ENCODE results near the gene CRNKL1.

CRNKL1 gene

GRCh38 chr20:20003031-20003954, 49.0 kb downstream of the CRNKL1 start:
- Histone ChIP-seq H3K27me3 (ENCODE audit: low read depth, low read length) (no peaks in the 10 kb centered on the region), H3K27ac (ENCODE audit: low read length) (peak overlapping the region; percentile 76), H3K36me3 (ENCODE audit: control insufficient read depth in 1 of 2, insufficient read depth in 2 of 2, low read length in 2 of 2) (peaks cover 26 to 29% of the 10 kb centered on the region in 2 donors), H3K4me1 (ENCODE audit: control insufficient read depth in 1 of 2, insufficient read depth in 2 of 2, low read length in 2 of 2) (peaks cover 4 to 16% of the 10 kb centered on the region in 2 donors), H3K9me3 (ENCODE audit: control insufficient read depth in 1 of 2, low read length in 2 of 2) (no peaks in the 10 kb centered on the region), H3K4me3 (ENCODE audit: low read depth in 1 of 2, low read length in 2 of 2) (peak overlapping the region; percentile 12 to 32)

GRCh38 chr20:20002101-20002998, 49.9 kb downstream of the CRNKL1 start:
- H3K27me3 ChIP-seq (ENCODE audit: low read depth, low read length), result no peaks in the 10 kb centered on the region
- H3K4me3 ChIP-seq (ENCODE audit: low read depth in 1 of 2, low read length in 2 of 2), result no peak overlapping the region
- H3K9me3 ChIP-seq (ENCODE audit: control insufficient read depth in 1 of 2, low read length in 2 of 2), result no peaks in the 10 kb centered on the region
- peak overlapping the region; percentile 5 for H3K27ac ChIP-seq (ENCODE audit: low read length)
- H3K36me3 ChIP-seq (ENCODE audit: control insufficient read depth in 1 of 2, insufficient read depth in 2 of 2, low read length in 2 of 2), result peaks cover 28 to 29% of the 10 kb centered on the region in 2 donors
- peaks cover 4 to 16% of the 10 kb centered on the region in 2 donors for H3K4me1 ChIP-seq (ENCODE audit: control insufficient read depth in 1 of 2, insufficient read depth in 2 of 2, low read length in 2 of 2)

- Histone ChIP-seq H3K36me3 (ENCODE audit: control insufficient read depth in 1 of 2, insufficient read depth in 2 of 2, low read length in 2 of 2) (peaks cover 29 to 38% of the 10 kb centered on the region in 2 donors), H3K4me1 (ENCODE audit: control insufficient read depth in 1 of 2, insufficient read depth in 2 of 2, low read length in 2 of 2) (peaks cover 4 to 27% of the 10 kb centered on the region in 2 donors), H3K27me3 (ENCODE audit: low read depth, low read length) (no peaks in the 10 kb centered on the region), H3K27ac (ENCODE audit: low read length) (no peak overlapping the region), H3K4me3 (ENCODE audit: low read depth in 1 of 2, low read length in 2 of 2) (no peak overlapping the region), H3K9me3 (ENCODE audit: control insufficient read depth in 1 of 2, low read length in 2 of 2) (no peaks in the 10 kb centered on the region)
Observed at GRCh38 chr20:20000211-20000968, 51.9 kb downstream of the CRNKL1 start.

- no peak overlapping the region for H3K4me3 ChIP-seq (ENCODE audit: low read depth in 1 of 2, low read length in 2 of 2)
- no peak overlapping the region for H3K27ac ChIP-seq (ENCODE audit: low read length)
- no peaks in the 10 kb centered on the region for H3K27me3 ChIP-seq (ENCODE audit: low read depth, low read length)
- no peaks in the 10 kb centered on the region for H3K9me3 ChIP-seq (ENCODE audit: control insufficient read depth in 1 of 2, low read length in 2 of 2)
- H3K4me1 ChIP-seq (ENCODE audit: control insufficient read depth in 1 of 2, insufficient read depth in 2 of 2, low read length in 2 of 2), result peaks cover 6 to 40% of the 10 kb centered on the region in 2 donors
- H3K36me3 ChIP-seq (ENCODE audit: control insufficient read depth in 1 of 2, insufficient read depth in 2 of 2, low read length in 2 of 2), result peaks cover 29 to 38% of the 10 kb centered on the region in 2 donors
Observed at GRCh38 chr20:19998990-19999705, 53.1 kb downstream of the CRNKL1 start.

GRCh38 chr20:19996917-19997316, 55.3 kb downstream of the CRNKL1 start:
- no peaks in the 10 kb centered on the region for H3K9me3 ChIP-seq (ENCODE audit: control insufficient read depth in 1 of 2, low read length in 2 of 2)
- H3K36me3 ChIP-seq (ENCODE audit: control insufficient read depth in 1 of 2, insufficient read depth in 2 of 2, low read length in 2 of 2), result peaks cover 31 to 52% of the 10 kb centered on the region in 2 donors
- H3K27me3 ChIP-seq (ENCODE audit: low read depth, low read length), result no peaks in the 10 kb centered on the region
- peaks cover 14 to 46% of the 10 kb centered on the region in 2 donors for H3K4me1 ChIP-seq (ENCODE audit: control insufficient read depth in 1 of 2, insufficient read depth in 2 of 2, low read length in 2 of 2)
- H3K27ac ChIP-seq (ENCODE audit: low read length), result no peak overlapping the region
- no peak overlapping the region for H3K4me3 ChIP-seq (ENCODE audit: low read depth in 1 of 2, low read length in 2 of 2)

GRCh38 chr20:19996222-19996621, 56.0 kb downstream of the CRNKL1 start:
- Histone ChIP-seq H3K4me3 (ENCODE audit: low read depth in 1 of 2, low read length in 2 of 2) (no peak overlapping the region), H3K27ac (ENCODE audit: low read length) (no peak overlapping the region), H3K36me3 (ENCODE audit: control insufficient read depth in 1 of 2, insufficient read depth in 2 of 2, low read length in 2 of 2) (peaks cover 32 to 55% of the 10 kb centered on the region in 2 donors), H3K9me3 (ENCODE audit: control insufficient read depth in 1 of 2, low read length in 2 of 2) (no peaks in the 10 kb centered on the region), H3K27me3 (ENCODE audit: low read depth, low read length) (no peaks in the 10 kb centered on the region), H3K4me1 (ENCODE audit: control insufficient read depth in 1 of 2, insufficient read depth in 2 of 2, low read length in 2 of 2) (peaks cover 14 to 49% of the 10 kb centered on the region in 2 donors)

- peaks cover 32 to 47% of the 10 kb centered on the region in 2 donors for H3K36me3 ChIP-seq (ENCODE audit: control insufficient read depth in 1 of 2, insufficient read depth in 2 of 2, low read length in 2 of 2)
- no peak overlapping the region for H3K27ac ChIP-seq (ENCODE audit: low read length)
- H3K4me1 ChIP-seq (ENCODE audit: control insufficient read depth in 1 of 2, insufficient read depth in 2 of 2, low read length in 2 of 2), result peaks cover 14 to 53% of the 10 kb centered on the region in 2 donors
- no peaks in the 10 kb centered on the region for H3K9me3 ChIP-seq (ENCODE audit: control insufficient read depth in 1 of 2, low read length in 2 of 2)
- no peaks in the 10 kb centered on the region for H3K27me3 ChIP-seq (ENCODE audit: low read depth, low read length)
- no peak overlapping the region for H3K4me3 ChIP-seq (ENCODE audit: low read depth in 1 of 2, low read length in 2 of 2)
Observed at GRCh38 chr20:19995220-19995863, 56.9 kb downstream of the CRNKL1 start.

GRCh38 chr20:19993958-19994669, 58.2 kb downstream of the CRNKL1 start:
- Histone ChIP-seq H3K9me3 (ENCODE audit: control insufficient read depth in 1 of 2, low read length in 2 of 2) (no peaks in the 10 kb centered on the region), H3K27me3 (ENCODE audit: low read depth, low read length) (no peaks in the 10 kb centered on the region), H3K4me3 (ENCODE audit: low read depth in 1 of 2, low read length in 2 of 2) (no peak overlapping the region), H3K36me3 (ENCODE audit: control insufficient read depth in 1 of 2, insufficient read depth in 2 of 2, low read length in 2 of 2) (peaks cover 27 to 36% of the 10 kb centered on the region in 2 donors), H3K4me1 (ENCODE audit: control insufficient read depth in 1 of 2, insufficient read depth in 2 of 2, low read length in 2 of 2) (peaks cover 14 to 46% of the 10 kb centered on the region in 2 donors), H3K27ac (ENCODE audit: low read length) (peak overlapping the region; percentile 78)

GRCh38 chr20:19992996-19993908, 59.0 kb downstream of the CRNKL1 start:
- no peaks in the 10 kb centered on the region for H3K9me3 ChIP-seq (ENCODE audit: control insufficient read depth in 1 of 2, low read length in 2 of 2)
- H3K36me3 ChIP-seq (ENCODE audit: control insufficient read depth in 1 of 2, insufficient read depth in 2 of 2, low read length in 2 of 2), result peaks cover 19 to 28% of the 10 kb centered on the region in 2 donors
- H3K27ac ChIP-seq (ENCODE audit: low read length), result peak overlapping the region; percentile 78
- no peaks in the 10 kb centered on the region for H3K27me3 ChIP-seq (ENCODE audit: low read depth, low read length)
- peaks cover 14 to 48% of the 10 kb centered on the region in 2 donors for H3K4me1 ChIP-seq (ENCODE audit: control insufficient read depth in 1 of 2, insufficient read depth in 2 of 2, low read length in 2 of 2)
- H3K4me3 ChIP-seq (ENCODE audit: low read depth in 1 of 2, low read length in 2 of 2), result peak overlapping the region in 1 of 2 donors; percentile 34
